GM18861 (cell line): ENCODE measurements around the gene POC1B.
A peak's percentile ranks its signal among the peaks of the same experiment; 100 is the strongest.

Source experiments
- ATAC-seq: cut with Tn5 transposase; IDR thresholded peaks from one replicate; pipeline ENCODE4 v1.9.1; 2021; ENCODE audit not compliant: unreplicated experiment

The POC1B gene

GRCh38 chr12:89497467-89497866 is 28.4 kb downstream of the POC1B start:
- ATAC-seq = no peak

- no peak for ATAC-seq
Measured at GRCh38 chr12:89497005-89497404, 28.8 kb downstream of the POC1B start.

DNA sequence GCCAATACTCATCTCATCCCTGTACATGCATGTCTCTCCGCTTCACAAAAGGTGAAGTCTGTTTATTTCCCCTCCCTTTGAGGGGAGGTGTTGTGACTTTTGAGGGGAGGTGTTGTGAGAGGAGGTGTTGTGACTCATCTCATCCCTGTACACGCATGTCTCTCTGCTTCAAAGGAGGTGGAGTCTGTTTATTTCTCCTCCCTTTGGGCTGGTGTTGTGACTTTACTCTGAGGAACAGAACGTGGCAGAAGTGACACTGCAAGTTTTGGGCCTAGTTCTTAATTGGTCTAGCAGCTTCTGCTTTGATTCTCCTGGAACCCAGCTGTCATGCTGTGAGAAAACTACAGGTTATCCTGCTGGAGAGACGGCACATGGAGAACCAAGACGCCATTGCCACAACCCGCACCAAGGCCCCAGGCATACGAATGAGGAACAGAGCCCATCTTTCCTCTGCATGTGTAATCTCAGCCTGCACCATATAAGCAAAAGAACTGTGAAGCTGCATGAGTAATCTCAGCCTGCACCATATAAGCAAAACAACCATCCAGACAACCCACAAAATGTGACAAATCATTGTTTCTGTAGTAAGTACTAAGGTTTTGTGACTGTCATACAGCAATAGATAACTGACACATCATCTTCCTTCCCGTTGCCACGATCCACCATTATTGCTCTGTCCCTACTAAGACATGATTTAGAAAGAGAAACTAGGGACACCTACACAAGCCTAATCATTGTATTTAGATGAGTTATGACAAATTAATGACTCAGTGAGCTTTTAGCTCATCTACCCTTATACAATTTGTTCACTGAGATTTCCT is 31.2 kb downstream of the POC1B start:
- no peak for ATAC-seq

GRCh38 chr12:89493670-89494302 is 32.1 kb downstream of the POC1B start:
- ATAC-seq = no peak

- ATAC-seq = no peak
Measured at GRCh38 chr12:89492883-89493282, 33.0 kb downstream of the POC1B start.

DNA sequence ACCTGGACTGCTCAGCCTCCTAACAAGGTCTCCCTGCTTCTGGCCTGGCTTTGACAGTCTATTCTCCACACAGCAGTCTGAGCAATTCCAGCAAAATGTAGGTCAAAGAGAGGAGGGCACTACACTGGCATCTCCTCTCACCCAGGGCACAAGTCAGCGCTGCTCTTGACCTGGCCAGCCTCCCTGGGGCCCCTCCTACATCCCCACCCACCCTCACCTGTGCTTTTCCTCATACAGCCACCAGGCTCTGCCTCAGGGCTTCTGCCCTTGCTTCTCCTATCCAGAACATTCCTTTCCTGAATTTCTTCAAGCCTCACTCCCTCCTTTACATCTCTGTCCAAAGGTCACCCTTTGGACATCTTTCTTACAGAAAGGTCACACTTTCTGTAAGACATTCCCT is 34.9 kb downstream of the POC1B start:
- no peak for ATAC-seq

DNA sequence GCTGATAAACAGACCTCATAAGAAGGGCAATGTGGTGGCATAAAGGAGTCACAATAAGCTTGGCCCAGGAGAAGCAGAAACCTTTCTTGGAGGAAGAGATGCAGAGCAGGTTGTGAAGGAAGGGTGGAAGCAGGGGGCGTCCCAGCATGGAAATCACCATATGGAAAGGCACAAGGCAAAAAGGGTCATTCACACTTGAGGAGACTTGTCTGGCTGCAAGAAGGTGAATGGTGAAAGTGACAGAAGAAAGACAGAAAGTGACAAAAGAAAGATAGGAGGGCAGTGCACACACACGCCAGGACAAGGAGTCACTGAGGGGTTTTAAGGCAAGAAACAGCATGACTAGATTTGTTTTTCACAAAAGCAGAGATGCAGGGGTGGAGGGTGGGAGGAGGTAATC is 39.6 kb downstream of the POC1B start:
- ATAC-seq = no peak

GRCh38 chr12:89484470-89484869 is 41.4 kb downstream of the POC1B start:
- no peak for ATAC-seq

DNA sequence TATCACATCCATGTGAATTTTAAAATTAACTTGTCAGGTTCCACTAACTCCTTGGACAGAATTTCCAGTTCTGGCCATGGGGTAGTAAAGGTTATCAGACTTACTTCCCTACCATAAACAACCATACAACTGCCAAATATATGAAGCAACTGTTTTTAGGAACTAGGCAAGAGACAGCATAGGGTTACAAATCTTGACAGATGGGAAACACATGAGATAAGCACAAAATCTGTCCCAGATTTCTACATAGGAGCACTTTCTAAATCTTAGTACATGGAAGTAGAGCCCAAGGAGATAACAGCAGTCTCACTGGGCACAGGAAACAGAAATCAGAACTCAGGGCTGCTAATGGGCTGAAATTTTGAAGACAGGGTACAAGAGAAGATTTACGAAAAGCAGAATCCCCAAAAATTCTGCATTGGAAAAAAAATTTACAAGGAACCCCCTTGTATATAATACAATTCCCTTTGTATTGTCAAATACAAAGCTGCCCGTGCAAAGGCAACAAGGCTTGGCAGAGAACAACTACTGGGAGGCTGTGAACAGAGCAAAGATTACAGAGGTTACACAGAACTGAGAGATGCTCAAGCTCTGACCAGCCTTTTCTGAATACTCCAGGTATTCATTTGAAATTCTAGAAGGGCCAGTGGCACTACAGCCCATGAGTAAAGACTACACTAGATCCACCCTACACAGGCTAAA is 44.5 kb downstream of the POC1B start:
- no peak for ATAC-seq

DNA sequence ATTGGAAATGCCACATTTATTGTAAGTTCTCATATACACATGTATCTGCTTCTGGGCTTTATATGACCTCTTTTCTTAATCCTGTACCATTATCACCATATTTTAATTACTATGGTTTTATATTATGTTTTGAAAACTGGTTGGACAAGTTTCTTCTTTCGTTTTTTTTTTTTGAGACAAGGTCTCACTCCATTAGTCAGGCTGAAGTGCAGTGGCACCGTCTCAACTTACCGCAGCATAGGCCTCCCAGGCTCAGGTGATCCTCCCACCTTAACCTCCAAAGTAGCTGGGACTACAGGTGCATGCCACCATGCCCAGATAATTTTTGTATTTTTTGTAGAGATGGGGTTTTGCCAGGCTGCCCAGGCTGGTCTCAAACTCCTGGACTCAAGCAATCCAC is 45.9 kb downstream of the POC1B start:
- ATAC-seq = no peak

- ATAC-seq = no peak
Measured at GRCh38 chr12:89477633-89478279, 48.1 kb downstream of the POC1B start.

DNA sequence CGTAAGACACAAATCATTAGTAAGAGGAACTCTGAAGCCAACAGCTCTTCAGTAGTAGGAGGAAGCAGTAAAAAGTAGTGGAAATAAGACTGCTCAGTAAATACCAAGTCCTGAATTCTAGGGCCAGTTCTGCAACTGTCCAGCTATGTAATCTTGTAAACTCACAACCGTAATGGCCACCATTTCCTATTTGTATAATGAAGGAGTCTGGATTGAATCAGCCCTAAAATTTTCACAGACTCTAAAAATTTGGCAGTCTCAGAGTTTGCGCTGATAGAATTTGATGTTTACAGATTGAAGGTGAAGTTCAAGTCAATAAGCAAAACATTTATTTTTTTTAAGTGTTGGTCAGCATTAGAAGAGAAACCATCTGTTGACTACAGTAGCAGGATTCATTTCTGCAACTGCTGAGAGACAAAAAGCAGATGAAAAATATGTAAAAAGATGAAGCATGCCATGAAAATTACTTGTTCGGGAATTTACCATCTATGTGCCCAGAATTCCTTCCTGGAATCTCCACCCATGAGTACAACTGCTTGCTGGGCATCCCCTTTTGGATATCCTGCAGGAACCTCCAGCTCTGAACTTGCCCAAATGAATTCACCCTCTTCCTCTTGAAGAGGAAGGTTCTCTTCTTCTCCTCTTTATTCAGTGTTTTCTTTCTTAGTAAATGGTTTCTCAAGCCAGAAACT is 48.8 kb downstream of the POC1B start:
- ATAC-seq = no peak

GRCh38 chr12:89476232-89476631 is 49.6 kb downstream of the POC1B start:
- no peak for ATAC-seq

- ATAC-seq = no peak
Measured at GRCh38 chr12:89475203-89475990, 50.5 kb downstream of the POC1B start.

DNA sequence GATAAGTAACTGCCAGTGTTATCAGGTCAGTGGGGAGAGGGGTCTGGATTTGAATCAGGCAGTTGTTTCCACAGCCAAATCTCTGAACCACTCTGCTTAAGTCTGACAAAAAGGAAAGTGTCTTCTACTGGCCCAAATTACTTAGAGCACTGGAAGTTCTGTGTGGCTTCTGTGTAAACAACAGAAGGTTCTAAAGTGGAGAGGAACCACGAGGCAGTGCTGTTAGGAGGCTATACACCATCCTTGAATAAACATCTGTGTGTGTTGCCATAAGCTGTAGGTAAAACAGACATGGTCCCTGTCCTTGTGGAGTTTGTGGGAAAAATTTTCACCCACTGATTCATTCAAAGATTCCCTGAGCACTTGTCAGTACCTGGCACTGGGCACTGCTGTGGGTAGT is 51.2 kb downstream of the POC1B start:
- ATAC-seq = no peak

DNA sequence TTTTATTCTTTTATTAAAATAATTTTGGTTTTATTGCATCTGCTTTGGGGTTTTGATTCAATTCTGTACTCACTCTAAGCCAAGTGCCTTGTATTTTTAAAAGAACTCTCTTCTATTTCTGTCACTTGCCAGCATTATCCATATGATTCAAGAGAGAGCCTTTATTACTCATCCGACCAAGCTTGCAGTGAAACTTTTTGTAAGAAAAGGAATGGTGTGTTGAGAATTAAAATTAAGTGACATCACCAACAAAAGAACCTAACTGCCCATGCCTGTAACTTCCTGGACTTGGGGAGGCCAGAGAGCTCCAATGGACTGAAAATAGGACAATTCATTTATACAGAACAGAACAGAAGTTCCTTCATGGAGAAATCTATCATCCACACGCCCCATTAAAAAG is 53.3 kb downstream of the POC1B start:
- no peak for ATAC-seq

- peak; percentile 56 for ATAC-seq
Measured at GRCh38 chr12:89470741-89471509, 54.9 kb downstream of the POC1B start.

DNA sequence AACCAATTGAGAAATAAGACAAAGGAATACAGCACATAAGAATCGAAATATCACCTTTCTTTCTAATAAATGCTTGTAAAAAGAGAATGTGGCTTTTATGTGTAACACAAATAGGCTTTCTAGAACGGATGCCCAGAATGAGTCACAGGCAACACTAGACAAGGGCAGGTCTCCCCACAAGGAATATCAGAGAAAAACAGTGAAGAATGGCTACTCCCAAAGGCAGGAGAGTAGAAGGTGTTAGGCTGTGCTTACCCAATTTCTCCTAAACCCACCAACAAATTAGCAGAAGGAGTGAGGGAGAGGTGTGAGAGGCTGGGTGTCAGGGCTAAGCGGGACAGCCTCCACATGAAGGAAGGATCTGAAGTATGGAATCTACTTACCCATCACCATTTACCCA is 56.5 kb downstream of the POC1B start:
- ATAC-seq = peak; percentile 44

DNA sequence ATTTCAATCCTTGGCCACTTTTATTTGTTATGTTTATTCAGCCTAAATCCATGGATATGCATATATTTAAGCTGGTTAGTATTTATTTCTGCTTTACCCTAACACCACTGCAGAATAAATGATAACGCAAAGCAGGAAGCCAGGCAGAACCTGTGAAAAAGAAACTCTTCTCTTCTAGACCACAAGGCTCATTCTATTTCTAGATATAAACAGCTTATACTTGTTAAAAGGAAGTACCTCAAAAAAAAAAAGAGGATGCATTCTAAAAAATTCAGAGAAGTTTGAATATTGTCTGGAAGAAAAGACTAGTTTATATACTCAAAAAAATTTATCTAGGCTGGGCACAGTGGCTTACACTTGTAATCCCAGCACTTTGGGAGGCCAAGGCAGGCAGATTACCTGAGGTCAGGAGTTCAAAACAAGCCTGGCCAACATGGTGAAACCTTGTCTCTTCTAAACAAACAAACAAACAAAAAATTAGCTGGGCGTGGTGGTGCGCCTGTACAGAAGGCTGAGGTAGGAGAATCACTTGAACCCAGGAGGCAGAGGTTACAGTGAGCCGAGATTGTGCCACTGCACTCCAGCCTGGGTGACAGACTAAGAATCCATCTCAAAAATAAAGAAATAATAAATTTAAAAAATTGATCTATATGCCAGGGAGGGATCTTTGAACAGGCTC is 57.1 kb downstream of the POC1B start:
- peak; percentile 76 for ATAC-seq
